Left ventricle myocardium inferior (tissue), 1 donor: ENCODE data around the gene KDELR3. TPM values are rescaled to one million over a fixed set of nuclear protein-coding genes. Genes with fewer than 3 reads are reported as not detected.

Experiments
- DNase-seq: peaks from one replicate; pipeline ENCODE4 v3.0.0-alpha.2; 2020
- H3K27ac ChIP-seq: fragments of 200-600 bp; replicated peaks from 2 replicates; pipeline ENCODE4 v1.8.0; 2021
- H3K27me3 ChIP-seq: fragments of 200-600 bp; 2 replicates; pipeline ENCODE4 v1.8.0; 2021; ENCODE audit warnings: low read depth
- H3K36me3 ChIP-seq: fragments of 200-600 bp; 2 replicates; pipeline ENCODE4 v1.8.0; 2021
- H3K4me1 ChIP-seq: fragments of 200-600 bp; 2 replicates; pipeline ENCODE4 v1.8.0; 2021
- H3K4me3 ChIP-seq: fragments of 200-600 bp; 2 replicates; pipeline ENCODE4 v1.8.0; 2021; ENCODE audit warnings: mild to moderate bottlenecking, moderate library complexity
- H3K9me3 ChIP-seq: fragments of 200-600 bp; replicated peaks from 2 replicates; pipeline ENCODE4 v1.8.0; 2021
- CTCF ChIP-seq: fragments of 200-600 bp; IDR thresholded peaks from 2 replicates; pipeline ENCODE4 v1.8.0; 2021; ENCODE audit warnings: antibody characterized with exemption, mild to moderate bottlenecking, borderline replicate concordance
- intact Hi-C: fragments of 100-400 bp; cut with micrococcal nuclease; formaldehyde crosslinking; loops from one replicate; pipeline ENCODE4 v1.11.0; 2022
- total RNA-seq: library from RNA; stranded (reverse); fragmentation: NEBNext Ultra II Directional; extraction: Animal tissue kit (Norgen Biotek cat#: 25700); gene quantifications from one replicate; pipeline ENCODE4 v1.2.1, GENCODE V29; 2021
- donor health status: DM: no; HTN: yes; CAD: no; lungs with severe emphysema.

KDELR3 gene
- total RNA-seq, 1 donor from 2014 or later = 6.0 TPM

- DNase-seq = no peak
- TF ChIP-seq CTCF = no peak
- Histone ChIP-seq H3K9me3 (no peaks in the 10 kb centered on the region), H3K4me1 (peaks cover 71% of the 10 kb centered on the region), H3K36me3 (no peaks in the 10 kb centered on the region), H3K27ac (peak overlapping the region; percentile 63), H3K4me3 (no peak overlapping the region), H3K27me3 (peaks cover 78% of the 10 kb centered on the region)
- intact Hi-C loops = no loop called here
Measured at GRCh38 chr22:38446018-38446601, 21.8 kb upstream of the KDELR3 start.

GRCh38 chr22:38448945-38449745, 18.8 kb upstream of the KDELR3 start:
- peak; percentile 69 for DNase-seq
- TF ChIP-seq CTCF = no peak
- Histone ChIP-seq H3K4me1 (peaks cover 72% of the 10 kb centered on the region), H3K27ac (peak overlapping the region; percentile 94), H3K36me3 (no peaks in the 10 kb centered on the region), H3K27me3 (peaks cover 94% of the 10 kb centered on the region), H3K4me3 (peak overlapping the region; percentile 50), H3K9me3 (no peaks in the 10 kb centered on the region)
- intact Hi-C loops = no loop called here

- Histone ChIP-seq H3K36me3 (no peaks in the 10 kb centered on the region), H3K27ac (peak overlapping the region; percentile 94), H3K4me3 (peak overlapping the region; percentile 50), H3K27me3 (peaks cover 94% of the 10 kb centered on the region), H3K9me3 (no peaks in the 10 kb centered on the region), H3K4me1 (peaks cover 72% of the 10 kb centered on the region)
- no peak for DNase-seq
- TF ChIP-seq CTCF = no peak
- intact Hi-C loops = no loop called here
Measured at GRCh38 chr22:38449776-38450175, 18.1 kb upstream of the KDELR3 start.

- H3K27me3 ChIP-seq = peaks cover 92% of the 10 kb centered on the region
- peak; percentile 60 for DNase-seq
- peaks cover 70% of the 10 kb centered on the region for H3K4me1 ChIP-seq
- TF ChIP-seq CTCF = no peak
- no peaks in the 10 kb centered on the region for H3K9me3 ChIP-seq
- H3K4me3 ChIP-seq = peak overlapping the region; percentile 50
- no peaks in the 10 kb centered on the region for H3K36me3 ChIP-seq
- intact Hi-C loops = no loop called here
- H3K27ac ChIP-seq = peak overlapping the region; percentile 94
Measured at GRCh38 chr22:38450234-38450797, 17.6 kb upstream of the KDELR3 start.

GRCh38 chr22:38451404-38451803, 16.5 kb upstream of the KDELR3 start:
- DNase-seq = no peak
- peak overlapping the region; percentile 94 for H3K27ac ChIP-seq
- no peaks in the 10 kb centered on the region for H3K36me3 ChIP-seq
- TF ChIP-seq CTCF = no peak
- H3K27me3 ChIP-seq = peaks cover 92% of the 10 kb centered on the region
- intact Hi-C loops = no loop called here
- H3K4me1 ChIP-seq = peaks cover 75% of the 10 kb centered on the region
- H3K4me3 ChIP-seq = no peak overlapping the region
- no peaks in the 10 kb centered on the region for H3K9me3 ChIP-seq
